ENCODE measurements around the gene PCDHGA12.

- no peak for TF ChIP-seq EZH2 (IDR thresholded peaks at IDR 0.05; ENCODE audit: low read length, unreplicated experiment)
- no peak for TF ChIP-seq CTCF (conservative IDR thresholded peaks at IDR 0.05; ENCODE audit: low read depth, low read length)
- no peak for TF ChIP-seq EZH2phosphoT487 (IDR thresholded peaks at IDR 0.05; ENCODE audit: borderline replicate concordance, low read length)
Measured at GRCh38 chr5:141430332-141431113, at the start of gene PCDHGA12.

All from PC-3 (cell line).